Superior temporal gyrus (tissue), 1 donor: ENCODE results near the gene IL19.

Experiments
- DNase-seq: peaks from one replicate; pipeline ENCODE4 v3.0.0-alpha.2; 2016; ENCODE audit errors: extremely low spot score

Gene IL19

DNA sequence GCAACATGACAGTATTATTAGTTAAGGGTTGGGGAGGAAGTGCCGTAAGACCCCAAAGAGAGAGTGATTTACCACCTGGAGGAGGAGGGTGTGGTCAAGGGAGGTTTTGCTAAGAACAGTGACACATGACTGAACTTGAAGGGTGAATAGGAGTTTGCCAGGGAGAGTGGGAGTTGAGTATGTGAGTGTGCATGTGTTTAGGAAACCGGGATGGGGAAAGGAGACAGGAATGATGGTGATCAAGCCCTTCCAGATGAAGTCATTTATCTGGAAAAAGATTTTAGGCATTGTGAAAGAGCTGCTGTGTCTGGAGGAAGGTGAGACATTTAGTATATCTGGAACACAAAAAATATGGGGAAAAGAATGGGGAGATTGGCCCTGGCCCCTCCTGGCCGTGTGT is 29.8 kb downstream of the IL19 start:
- no peak for DNase-seq

DNA sequence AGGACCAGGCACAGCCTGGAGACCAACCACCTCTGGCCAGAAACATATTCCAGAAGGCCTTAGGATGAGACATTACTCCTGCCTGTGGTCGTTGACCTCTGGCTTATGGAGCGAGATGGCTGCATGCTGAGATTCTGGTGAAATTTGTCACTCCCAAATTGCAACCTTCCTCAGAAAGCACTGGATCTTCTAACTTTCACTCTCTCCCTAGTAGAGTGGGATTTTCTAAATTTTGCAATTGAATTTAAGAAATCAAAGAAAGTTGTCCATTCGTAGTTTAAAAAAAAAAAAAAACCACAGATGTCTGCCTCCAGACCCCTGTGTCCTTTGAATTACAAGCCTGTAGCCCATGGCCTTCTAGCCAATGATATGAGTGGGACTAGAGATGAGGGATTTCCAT is 30.3 kb downstream of the IL19 start:
- no peak for DNase-seq

DNA sequence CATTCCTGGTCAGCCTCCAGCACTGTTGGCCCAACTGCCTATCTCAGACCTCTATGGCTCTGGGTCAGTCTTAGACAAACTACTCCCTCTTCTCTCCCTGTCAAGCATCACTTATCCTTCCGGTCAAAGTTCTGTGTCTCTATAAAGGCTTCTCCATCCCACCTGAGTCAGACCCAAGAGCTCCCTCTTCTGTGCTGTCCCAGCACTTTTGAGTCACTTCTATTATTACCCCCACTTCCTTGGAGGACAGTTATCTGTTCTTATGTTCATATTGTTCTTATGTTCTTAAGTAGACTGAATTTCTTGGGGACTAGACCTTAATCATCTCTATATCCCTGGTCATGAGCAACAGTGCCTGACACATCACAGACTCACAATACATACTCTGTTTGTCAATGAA is 30.9 kb downstream of the IL19 start:
- DNase-seq: no peak

DNA sequence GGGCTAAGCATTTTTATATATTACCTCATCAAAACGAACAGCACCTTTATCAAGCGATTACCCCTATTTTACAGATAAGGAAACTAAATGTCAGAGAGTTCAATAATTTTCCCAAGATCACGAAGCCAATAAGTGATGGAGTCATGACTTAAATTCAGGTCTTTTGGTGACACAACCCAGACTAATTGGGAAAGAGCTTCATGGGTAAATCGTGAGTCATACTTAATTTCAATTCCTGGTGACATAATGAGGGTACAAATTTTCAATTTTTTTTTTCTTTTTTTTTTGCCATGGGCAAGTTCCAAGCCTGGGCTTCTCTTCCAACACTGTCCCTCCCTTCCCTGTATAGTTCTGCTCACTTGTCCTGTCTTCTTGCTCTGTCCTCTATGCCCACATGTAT is 31.8 kb downstream of the IL19 start:
- no peak for DNase-seq

DNA sequence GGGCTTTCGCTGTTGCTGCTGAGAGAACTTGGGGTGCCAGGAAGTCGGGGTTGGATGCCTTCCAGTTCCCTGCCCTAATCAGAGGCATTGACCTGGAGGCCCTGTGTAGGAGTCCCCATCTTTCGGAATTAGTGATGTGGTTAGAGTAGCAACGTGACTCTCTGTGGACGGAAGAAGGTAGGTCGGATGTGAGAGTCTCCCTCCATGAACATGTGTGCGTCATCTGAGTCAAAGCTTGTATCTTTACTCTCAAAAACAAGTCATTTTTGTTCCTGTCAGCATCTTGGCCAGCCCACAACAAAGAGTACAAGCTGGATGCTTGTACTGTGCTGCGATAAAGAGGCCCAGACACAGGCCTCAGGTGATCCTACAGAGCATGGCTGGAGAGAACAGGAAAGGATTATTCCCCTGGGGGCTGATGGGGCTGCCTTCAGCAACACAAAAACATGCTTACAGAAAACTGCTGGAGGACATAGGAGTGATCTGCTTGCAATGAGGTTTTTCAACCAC is 32.7 kb downstream of the IL19 start:
- no peak for DNase-seq

DNA sequence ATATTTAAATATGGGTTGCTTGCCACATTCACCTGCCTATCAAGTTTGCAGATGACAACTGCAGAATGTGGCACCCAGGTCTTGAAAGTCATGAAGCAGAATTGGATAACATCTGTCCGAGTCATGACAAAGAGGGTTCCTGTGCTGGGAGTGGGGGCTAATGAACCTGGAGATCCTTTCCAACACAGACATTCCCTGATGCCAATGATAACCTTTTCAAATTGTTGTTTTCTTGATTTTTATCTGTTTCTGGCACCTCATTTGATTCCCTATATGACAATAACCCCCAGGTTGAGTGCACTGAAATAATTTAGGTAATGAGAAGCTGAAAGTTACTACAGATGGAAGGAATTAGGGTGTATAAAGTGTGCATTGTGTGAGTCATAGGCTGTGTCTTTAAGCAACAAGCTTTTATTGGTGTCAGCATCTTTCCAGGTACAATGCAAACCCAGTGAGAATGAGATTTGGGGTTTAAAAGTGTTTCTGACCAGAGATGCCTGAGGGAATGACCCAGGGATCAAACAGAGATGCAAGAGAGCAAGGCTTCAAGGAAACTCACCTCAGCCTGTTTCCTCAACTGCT is 33.7 kb downstream of the IL19 start:
- no peak for DNase-seq

DNA sequence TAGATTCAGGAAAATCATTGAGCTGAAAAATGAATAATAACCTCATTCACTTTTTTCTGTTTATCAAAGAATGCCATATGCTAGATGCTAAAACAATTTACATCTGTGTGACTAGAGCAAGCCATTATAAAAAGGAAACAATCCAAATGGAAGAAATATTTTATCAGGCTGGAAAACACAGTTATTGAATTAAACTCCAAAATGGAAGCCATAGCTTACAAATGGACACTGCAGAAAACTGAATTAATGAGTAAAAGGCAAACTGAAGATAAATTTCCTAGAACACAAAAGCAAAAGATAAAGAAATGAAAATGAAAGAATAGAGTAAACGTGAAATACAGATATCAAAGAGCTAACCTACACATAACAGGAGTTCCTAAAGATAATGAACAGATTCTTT is 34.8 kb downstream of the IL19 start:
- no peak for DNase-seq

DNA sequence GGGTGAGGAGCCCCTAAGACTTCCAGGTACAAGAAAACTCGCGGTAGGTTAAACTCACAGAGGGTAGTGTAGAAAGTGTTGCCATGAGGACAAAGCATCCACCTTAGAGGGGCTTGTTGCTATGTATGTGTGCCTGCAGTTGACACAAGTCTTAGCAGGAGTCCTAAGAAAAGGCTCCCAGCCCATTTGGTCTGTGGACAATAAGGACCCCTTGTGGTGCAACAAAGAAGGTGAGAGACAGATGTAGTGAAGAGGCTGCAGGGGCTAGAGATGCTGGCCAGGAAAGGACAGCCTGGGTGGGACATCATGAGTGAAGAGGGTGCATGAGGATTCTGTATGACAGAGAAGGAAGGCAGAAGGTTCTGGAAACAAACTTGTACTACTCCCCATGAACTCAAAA is 38.0 kb downstream of the IL19 start:
- DNase-seq: no peak

DNA sequence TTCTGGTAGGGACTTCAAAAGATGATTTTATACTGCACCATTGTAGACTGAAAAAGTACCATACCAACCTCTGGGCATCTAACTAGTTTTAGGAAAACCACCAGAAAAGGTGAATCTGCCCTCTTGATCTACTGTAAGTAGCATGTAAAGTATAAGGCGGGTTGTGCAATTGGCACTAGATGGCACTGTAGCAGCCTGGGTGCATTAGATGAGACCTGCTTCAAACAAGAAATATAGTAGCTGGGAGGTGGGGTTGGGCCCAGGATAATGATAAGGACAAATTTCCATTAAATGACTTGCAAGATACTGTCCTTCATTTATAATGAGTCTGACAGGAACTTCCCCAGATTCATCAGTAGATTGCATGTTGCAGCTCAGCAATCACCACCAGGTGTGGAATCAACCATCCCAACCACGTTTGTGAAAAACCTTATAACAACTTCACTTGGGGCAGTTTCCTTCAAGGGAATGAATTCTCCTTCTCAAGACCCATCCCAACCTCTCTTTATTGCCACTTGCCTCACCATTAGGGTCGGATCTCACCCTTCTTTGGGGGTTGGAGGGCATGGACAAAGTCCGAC is 39.0 kb downstream of the IL19 start:
- no peak for DNase-seq

DNA sequence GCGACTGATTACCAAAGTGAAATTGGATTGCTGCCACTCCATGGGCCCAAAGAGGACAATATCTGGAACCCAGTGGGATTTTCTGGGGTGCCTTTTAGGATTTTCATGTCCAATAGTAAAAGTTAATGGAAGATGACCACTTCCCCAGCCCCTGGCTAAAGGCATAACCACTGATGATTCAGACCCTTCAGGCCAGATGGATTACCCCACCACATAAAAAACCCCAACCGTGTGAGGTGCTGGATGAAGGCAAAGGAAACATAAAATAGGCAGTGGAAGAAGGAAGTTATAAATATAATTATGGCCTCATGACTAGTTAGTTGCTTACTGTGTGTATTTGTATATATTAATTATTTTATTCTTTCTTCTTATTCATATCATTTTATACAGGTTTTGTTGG is 41.9 kb downstream of the IL19 start:
- no peak for DNase-seq

DNA sequence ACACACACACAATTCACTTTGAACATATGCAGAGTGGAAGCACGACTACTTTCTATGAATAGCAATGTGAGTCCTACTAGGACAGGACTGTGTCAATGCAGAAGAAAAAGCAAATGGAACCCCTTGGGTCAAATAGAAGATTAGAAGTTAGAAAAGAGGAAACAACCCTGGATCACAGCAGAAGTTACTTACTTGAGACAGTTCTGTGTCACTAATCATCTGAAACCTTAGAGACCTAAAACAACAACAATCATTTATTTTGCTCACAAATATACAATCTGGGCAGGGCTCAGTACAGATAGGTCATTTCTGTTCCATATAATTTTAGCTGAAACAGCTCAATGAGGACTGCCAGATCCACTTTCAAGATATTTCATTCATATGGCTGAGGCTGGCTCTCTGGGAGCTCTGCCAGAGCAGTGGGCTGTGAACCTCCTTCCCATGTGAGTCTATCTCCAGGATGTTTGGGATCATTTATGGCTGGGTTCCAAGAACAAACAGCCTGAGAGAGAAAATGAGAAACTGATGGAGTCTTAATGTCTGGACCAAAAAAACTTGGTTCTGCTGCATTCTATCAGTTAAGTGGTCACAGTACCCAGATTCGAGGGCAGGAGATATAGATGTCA is 44.3 kb downstream of the IL19 start:
- DNase-seq: peak; percentile 17

DNA sequence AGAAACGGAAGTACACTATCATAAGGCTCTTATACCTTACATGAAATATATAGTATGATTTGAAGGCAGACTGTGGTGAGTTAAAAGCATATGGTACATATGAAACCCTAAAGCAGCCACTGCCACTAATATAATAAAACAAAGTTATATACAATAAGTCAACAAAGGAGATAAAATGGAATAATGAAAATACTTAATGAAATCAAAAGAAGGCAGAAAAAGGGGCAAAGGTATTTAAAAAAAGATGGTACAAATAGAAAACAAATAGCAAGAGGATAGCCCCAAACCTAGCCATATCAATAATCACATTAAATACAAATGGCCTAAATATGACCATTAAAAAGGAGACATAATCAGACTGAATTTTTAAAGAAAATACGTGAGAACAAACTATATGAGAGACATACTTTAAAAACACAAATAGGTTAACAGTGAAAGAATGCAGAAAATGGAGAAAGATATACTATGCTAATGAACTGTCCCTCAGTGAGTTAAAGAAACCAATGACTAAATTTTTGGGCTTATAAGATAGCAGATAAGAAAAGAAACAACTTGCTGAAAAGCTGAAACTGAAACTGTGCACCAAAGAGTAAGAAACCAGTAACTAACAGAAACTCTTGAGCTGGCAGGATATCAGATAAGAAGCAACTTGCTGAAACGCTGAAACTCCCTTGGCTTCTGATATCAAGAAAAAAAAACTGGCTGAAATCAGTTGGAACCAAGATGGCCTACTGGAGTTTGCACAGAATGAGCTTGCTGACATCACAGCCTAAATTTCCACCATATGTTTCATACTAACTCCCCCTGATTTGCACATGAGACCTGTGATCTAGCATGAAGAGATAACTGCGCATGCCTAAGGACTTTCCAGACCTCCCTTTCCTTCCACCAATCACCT is 46.1 kb downstream of the IL19 start:
- no peak for DNase-seq

DNA sequence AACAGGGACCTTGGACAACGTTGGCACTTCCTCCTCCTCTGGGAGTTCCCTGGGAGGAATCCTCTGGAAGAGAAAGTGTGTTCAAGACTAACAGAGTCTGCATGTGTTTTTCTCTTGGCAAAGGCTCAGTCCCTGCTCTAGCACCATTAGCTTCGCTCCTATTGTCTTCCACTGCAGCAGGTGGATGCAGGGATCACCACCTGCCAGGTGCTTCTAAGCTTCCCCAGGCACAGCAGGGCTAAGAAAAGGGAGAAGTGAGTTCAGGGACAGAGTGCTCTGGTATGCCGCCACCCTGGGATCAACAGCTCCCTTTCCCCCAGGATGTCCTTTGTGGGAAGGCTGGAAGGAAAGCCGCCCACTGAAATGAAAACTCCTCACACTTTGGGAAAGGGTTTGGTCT is 50.9 kb downstream of the IL19 start:
- DNase-seq: no peak

DNA sequence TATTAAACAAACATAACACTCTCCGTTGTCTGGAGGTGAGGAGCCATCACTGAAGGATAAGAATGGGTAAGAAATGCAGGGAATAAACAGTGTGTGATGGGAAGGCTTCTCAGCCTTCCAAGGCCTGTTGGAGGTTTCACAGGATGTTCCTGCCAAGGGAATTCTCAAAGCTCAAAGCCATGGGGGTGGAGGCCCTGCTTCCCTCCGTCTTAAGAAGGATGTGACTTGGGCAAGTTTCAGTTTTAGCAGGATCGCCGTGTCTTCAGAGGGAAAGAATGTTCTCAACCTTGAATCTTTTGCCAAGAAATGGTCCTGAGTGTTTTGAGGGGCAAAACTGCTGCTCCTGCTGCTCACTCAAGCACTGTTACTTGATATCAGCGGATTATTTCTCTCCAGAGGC is 53.2 kb downstream of the IL19 start:
- DNase-seq: no peak

DNA sequence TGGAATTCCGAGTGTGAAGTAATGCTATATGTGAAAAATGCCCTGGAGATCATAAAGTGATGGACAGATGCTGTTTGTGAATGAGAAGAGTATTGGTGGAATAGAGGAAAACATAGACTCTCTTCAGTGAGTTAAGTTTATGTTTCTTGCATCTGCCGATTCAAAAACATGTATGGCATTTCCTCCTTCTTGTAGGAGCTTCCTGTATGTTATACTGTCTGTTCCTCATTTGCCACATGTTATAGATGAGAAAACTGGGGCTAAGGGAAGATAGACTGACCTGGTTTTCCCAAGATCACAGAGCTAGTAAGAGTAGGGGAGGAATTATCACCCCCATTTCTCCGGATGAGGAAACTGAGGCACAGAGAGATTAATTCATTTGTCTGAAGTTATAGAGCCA is 53.8 kb downstream of the IL19 start:
- DNase-seq: no peak

DNA sequence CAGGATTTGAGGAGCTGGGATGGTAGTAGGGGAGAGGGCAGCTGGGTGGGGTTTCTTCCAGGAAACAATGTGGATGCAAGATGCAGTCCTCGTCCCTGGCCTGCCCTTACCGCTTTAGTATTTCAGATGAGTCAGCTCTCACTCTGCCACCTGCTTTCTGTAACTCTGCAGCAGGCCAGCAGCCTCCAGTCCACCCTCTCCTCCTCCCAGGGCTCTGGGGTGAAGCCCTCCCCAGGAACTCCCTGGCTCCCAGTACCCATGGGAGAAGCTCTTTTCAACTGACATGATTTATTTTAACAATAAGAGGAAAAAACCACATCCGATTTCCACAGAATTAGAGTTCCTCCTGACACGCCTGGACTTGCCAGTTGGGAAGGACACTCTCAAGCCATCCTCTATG is 55.8 kb downstream of the IL19 start:
- no peak for DNase-seq

DNA sequence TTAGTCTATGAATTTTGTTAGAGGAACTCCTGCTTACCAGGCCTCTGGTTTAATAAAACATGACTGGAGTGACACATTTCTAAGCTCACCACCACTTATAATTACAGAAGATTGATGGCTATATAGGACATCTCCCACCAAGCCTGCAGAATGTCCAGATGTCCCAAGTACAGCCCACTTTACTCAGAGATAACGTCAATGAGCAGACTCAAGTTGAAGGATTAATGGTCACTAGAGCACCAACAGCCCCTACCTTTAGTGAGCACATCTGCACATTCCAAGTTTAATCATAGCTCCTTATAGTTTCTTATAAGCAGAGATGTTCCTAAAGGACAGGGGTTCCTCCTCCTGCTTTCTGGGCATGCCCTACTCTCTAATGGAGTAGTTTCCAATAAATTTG is 57.5 kb downstream of the IL19 start:
- no peak for DNase-seq

DNA sequence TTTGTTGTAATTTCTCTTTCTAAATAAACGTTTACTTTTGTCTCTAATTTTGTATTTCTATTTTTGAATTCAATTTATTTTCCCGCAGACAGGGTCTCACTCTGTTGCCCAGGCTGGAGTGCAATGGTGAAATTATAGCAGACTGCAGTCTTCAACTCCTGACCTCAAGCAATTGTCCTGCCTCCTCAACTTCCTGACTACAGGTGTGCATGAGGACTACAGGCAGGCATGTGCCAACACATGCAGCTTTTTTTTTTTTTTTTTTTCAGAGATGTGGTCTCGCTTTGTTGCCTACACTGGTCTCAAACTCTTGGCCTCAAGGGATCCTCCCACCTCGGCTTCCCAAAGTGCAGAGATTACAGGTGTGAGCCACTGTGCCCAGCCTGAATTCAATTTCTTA is 58.2 kb downstream of the IL19 start:
- no peak for DNase-seq

DNA sequence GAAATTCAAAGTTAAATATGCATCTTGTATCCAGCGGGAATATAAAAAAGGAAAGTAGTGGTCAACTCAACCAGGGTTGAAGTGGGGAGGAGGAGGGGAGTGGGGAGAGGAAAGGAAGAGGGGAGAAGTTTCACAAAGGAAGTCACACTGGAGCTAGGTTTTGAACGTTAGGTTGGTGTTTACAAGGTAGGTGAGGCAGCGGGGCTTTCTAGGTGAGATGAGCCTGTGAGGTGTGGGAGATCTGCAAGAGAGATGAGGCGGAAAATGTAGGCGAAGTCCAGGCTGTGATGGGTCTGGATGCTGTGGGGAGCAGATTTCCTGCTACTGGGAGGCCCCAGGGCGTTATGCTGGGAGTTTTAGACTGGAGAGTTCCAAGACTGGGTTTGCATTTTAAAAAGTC is 58.7 kb downstream of the IL19 start:
- DNase-seq: no peak

DNA sequence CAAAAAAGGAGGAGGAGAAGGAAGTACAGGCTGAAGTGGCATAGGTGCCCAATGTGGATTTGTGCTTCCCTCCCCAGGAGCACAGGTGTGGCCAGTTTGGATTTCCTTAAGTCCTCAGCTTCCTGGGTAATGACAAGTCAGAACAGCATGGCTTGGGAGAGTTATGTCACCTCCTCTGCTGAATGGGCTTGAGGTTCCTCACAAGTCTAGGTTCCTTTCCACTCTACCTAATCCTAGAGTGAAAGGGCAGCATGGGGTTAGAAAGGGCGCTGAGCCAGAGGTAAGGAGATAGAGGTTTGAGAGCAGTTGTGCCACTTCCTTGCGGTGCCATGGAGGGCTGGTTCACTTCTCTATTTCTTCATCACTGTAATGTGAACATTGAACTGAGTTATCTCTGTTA is 59.3 kb downstream of the IL19 start:
- no peak for DNase-seq

DNA sequence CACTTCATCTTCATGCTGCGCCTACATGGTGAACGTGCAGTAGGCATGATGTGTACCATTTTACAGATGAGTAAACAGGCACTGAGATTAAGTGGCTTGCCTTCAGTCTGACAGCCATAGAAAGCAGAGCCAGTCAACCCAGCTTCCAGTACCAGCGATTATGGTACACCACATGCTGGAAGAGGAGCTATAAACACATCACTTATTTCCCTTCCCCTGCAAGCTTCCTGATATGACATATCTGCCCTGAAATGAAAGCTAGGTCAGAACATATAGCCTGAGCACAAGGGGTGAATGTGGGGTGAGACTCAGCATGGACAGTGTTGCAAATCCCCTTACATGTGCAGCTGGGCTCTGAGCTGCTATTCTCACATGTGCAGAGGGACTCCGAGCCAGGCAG is 61.1 kb downstream of the IL19 start:
- DNase-seq: no peak

DNA sequence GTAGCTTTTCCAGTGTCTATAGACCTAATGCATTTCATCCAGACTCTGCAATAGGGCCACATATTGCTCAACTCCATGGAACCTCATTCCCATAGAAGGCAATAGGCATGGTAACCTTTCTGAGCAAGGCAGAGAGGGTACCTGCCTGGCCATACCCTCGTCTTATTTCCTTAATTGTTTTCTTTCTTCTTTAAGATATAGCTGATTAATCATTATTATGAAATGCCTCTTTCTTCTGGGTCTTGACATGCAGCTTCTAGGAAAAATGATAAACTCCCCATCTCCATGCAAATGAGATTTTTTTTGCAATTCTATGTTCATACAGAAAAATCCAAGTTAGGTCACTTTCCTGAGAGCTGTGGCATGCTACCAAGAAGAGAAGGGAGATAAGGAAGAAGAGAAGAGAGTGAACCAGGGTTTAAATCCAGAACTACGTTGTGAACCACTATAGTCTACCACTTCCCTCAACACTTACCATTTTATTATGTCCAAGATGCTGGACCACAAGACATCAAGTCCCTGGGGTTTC is 61.8 kb downstream of the IL19 start:
- DNase-seq: no peak
